Hepatocyte (in vitro differentiated cells): ENCODE data around the gene APC2. TPM values are rescaled to one million over a fixed set of nuclear protein-coding genes. Genes with fewer than 3 reads are reported as not detected.
A peak's percentile ranks its signal among the peaks of the same experiment; 100 is the strongest.

ENCODE experiments used
- DNase-seq: peaks from one replicate; pipeline ENCODE4 v3.0.0-alpha.2; 2016; ENCODE audit warnings: low spot score
- H2AFZ ChIP-seq: fragments of 200-600 bp; sonication (generic); 2 replicates; pipeline ENCODE4 v1.6.0; 2016; ENCODE audit warnings: antibody characterized with exemption, mild to moderate bottlenecking
- H3K27ac ChIP-seq: fragments of 200-600 bp; sonication (generic); 2 replicates; pipeline ENCODE4 v1.5.1; 2016; ENCODE audit warnings: mild to moderate bottlenecking
- H3K27me3 ChIP-seq: fragments of 200-600 bp; sonication (generic); 2 replicates; pipeline ENCODE4 v1.6.1; 2016
- H3K36me3 ChIP-seq: fragments of 200-600 bp; sonication (generic); replicated peaks from 2 replicates; pipeline ENCODE4 v1.5.1; 2016; ENCODE audit warnings: low read depth; ENCODE audit not compliant: insufficient read depth
- H3K4me1 ChIP-seq: fragments of 200-600 bp; sonication (generic); 2 replicates; pipeline ENCODE4 v1.5.1; 2016; ENCODE audit warnings: mild to moderate bottlenecking, moderate library complexity; ENCODE audit not compliant: insufficient read depth
- H3K4me2 ChIP-seq: fragments of 200-600 bp; sonication (generic); 2 replicates; pipeline ENCODE4 v1.6.0; 2016
- H3K4me3 ChIP-seq: fragments of 200-600 bp; sonication (generic); 2 replicates; pipeline ENCODE4 v1.5.1; 2016; ENCODE audit warnings: mild to moderate bottlenecking
- H3K79me2 ChIP-seq: fragments of 200-600 bp; sonication (generic); 2 replicates; pipeline ENCODE4 v1.6.0; 2017; ENCODE audit warnings: mild to moderate bottlenecking
- H3K9me2 ChIP-seq: fragments of 200-600 bp; sonication (generic); replicated peaks from 2 replicates; pipeline ENCODE4 v1.6.0; 2017; ENCODE audit warnings: mild to moderate bottlenecking; ENCODE audit not compliant: insufficient read depth
- H3K9me3 ChIP-seq: fragments of 200-600 bp; sonication (generic); 2 replicates; pipeline ENCODE4 v1.5.1; 2016; ENCODE audit warnings: low read depth, mild to moderate bottlenecking
- H4K20me1 ChIP-seq: fragments of 200-600 bp; sonication (generic); 2 replicates; pipeline ENCODE4 v1.6.0; 2016; ENCODE audit warnings: mild to moderate bottlenecking; ENCODE audit not compliant: insufficient read depth, poor library complexity, severe bottlenecking
- EZH2 ChIP-seq: fragments of 200-600 bp; sonication (generic); IDR thresholded peaks from 2 replicates; pipeline ENCODE4 v1.6.1; 2016; ENCODE audit warnings: antibody characterized with exemption, mild to moderate bottlenecking, borderline replicate concordance
- EZH2phosphoT487 ChIP-seq: fragments of 200-600 bp; sonication (generic); IDR thresholded peaks from one replicate; pipeline ENCODE4 v1.6.1; 2018; ENCODE audit warnings: antibody characterized with exemption, mild to moderate bottlenecking, low read depth, moderate library complexity; ENCODE audit not compliant: unreplicated experiment, severe bottlenecking
- WGBS: methylation state at CpG from one replicate; pipeline ENCODE4 v1.1.6; 2016; ENCODE audit warnings: low lambda C conversion rate; ENCODE audit errors: missing lambda C conversion rate; 5-methylcytosine and 5-hydroxymethylcytosine counted together
- polyA plus RNA-seq: library from polyadenylated mRNA; unstranded; fragments of >200 nt; fragmentation: Nextera tagmentation; extraction: Ambion mirVana; gene quantifications from 2 replicates; pipeline ENCODE4 v1.2.1, GENCODE V29; 2016
- total RNA-seq: library from RNA; depleted of rRNA; stranded (reverse); fragments of >200 nt; gene quantifications from 2 replicates; pipeline ENCODE4 v1.2.3, GENCODE V29; 2014
- TF ChIP-seq, protein P1 (sequence below): fragments of 200-600 bp; sonication (generic); IDR thresholded peaks from 2 replicates; pipeline ENCODE4 v1.5.1; 2016; ENCODE audit warnings: antibody characterized with exemption, mild to moderate bottlenecking; ENCODE audit not compliant: poor library complexity

The APC2 gene
- total and polyA plus RNA-seq, 2 experiments from 2014 or later: 0.36 to 1.2 TPM

DNA sequence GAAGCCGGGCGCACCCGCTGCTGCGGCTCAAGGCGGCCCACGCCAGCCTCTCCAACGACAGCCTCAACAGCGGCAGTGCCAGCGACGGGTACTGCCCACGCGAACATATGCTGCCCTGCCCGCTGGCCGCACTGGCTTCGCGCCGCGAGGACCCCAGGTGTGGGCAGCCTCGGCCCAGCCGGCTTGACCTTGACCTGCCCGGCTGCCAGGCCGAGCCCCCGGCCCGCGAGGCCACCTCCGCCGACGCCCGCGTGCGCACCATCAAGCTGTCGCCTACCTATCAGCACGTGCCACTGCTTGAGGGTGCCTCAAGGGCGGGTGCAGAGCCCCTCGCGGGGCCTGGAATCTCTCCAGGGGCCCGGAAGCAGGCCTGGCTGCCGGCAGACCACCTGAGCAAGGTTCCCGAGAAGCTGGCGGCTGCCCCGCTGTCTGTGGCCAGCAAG lies 16.1 kb downstream of the APC2 start:
- DNase-seq: no peak
- H4K20me1 ChIP-seq: peaks cover 57% of the 10 kb centered on the region
- 40% methylated on average over 39 of the region's 41 CpGs for WGBS
- peak overlapping the region; percentile 73 for H3K4me2 ChIP-seq
- TF ChIP-seq EZH2phosphoT487 (no peak), EZH2 (no peak)
- TF ChIP-seq, protein P1, sequence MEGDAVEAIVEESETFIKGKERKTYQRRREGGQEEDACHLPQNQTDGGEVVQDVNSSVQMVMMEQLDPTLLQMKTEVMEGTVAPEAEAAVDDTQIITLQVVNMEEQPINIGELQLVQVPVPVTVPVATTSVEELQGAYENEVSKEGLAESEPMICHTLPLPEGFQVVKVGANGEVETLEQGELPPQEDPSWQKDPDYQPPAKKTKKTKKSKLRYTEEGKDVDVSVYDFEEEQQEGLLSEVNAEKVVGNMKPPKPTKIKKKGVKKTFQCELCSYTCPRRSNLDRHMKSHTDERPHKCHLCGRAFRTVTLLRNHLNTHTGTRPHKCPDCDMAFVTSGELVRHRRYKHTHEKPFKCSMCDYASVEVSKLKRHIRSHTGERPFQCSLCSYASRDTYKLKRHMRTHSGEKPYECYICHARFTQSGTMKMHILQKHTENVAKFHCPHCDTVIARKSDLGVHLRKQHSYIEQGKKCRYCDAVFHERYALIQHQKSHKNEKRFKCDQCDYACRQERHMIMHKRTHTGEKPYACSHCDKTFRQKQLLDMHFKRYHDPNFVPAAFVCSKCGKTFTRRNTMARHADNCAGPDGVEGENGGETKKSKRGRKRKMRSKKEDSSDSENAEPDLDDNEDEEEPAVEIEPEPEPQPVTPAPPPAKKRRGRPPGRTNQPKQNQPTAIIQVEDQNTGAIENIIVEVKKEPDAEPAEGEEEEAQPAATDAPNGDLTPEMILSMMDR: no peak
- peaks cover 53% of the 10 kb centered on the region for H3K27me3 ChIP-seq
- H3K27ac ChIP-seq: no peak overlapping the region
- H2AFZ ChIP-seq: no peak overlapping the region
- H3K79me2 ChIP-seq: no peaks in the 10 kb centered on the region
- H3K36me3 ChIP-seq: no peaks in the 10 kb centered on the region
- H3K9me2 ChIP-seq: no peaks in the 10 kb centered on the region
- H3K9me3 ChIP-seq: no peaks in the 10 kb centered on the region
- peaks cover 38% of the 10 kb centered on the region for H3K4me1 ChIP-seq
- H3K4me3 ChIP-seq: no peak overlapping the region

DNA sequence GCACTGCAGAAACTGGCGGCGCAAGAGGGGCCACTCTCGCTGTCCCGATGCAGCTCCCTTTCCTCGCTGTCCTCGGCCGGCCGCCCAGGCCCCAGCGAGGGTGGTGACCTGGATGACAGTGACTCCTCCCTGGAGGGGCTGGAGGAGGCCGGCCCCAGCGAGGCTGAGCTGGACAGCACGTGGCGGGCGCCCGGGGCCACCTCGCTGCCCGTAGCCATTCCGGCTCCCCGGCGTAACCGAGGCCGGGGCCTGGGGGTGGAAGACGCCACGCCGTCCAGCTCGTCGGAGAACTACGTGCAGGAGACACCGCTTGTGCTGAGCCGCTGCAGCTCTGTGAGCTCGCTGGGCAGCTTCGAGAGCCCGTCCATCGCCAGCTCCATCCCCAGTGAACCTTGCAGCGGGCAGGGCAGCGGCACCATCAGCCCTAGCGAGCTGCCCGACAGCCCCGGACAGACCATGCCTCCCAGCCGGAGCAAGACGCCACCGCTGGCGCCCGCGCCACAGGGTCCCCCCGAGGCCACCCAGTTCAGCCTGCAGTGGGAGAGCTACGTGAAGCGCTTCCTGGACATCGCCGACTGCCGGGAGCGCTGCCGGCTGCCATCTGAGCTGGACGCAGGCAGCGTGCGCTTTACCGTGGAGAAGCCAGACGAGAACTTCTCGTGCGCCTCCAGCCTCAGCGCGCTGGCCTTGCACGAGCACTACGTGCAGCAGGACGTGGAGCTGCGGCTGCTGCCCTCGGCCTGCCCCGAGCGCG lies 16.7 kb downstream of the APC2 start:
- H3K27ac ChIP-seq: no peak overlapping the region
- TF ChIP-seq, protein P1: no peak
- peak; percentile 28 for TF ChIP-seq EZH2phosphoT487
- TF ChIP-seq EZH2: peak; percentile 93
- no peak overlapping the region for H3K4me3 ChIP-seq
- H3K9me3 ChIP-seq: no peaks in the 10 kb centered on the region
- WGBS: 21% methylated on average over 68 of the region's 70 CpGs
- no peaks in the 10 kb centered on the region for H3K79me2 ChIP-seq
- H3K36me3 ChIP-seq: no peaks in the 10 kb centered on the region
- no peak overlapping the region for H2AFZ ChIP-seq
- no peaks in the 10 kb centered on the region for H3K9me2 ChIP-seq
- peaks cover 63% of the 10 kb centered on the region for H4K20me1 ChIP-seq
- H3K4me1 ChIP-seq: peaks cover 42% of the 10 kb centered on the region
- no peak for DNase-seq
- peak overlapping the region; percentile 66 for H3K4me2 ChIP-seq
- H3K27me3 ChIP-seq: peaks cover 59% of the 10 kb centered on the region

DNA sequence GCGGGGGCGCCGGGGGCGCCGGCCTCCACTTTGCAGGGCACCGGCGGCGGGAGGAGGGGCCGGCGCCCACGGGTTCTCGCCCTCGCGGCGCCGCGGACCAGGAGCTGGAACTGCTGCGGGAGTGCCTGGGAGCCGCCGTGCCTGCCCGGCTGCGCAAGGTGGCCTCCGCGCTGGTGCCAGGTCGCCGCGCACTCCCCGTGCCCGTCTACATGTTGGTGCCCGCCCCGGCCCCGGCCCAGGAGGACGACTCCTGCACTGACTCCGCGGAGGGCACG lies 17.2 kb downstream of the APC2 start:
- DNase-seq: no peak
- Histone ChIP-seq H2AFZ (no peak overlapping the region), H3K4me3 (no peak overlapping the region), H3K79me2 (no peaks in the 10 kb centered on the region), H3K36me3 (no peaks in the 10 kb centered on the region), H3K4me2 (peak overlapping the region; percentile 66), H3K27ac (no peak overlapping the region), H3K9me3 (no peaks in the 10 kb centered on the region), H4K20me1 (peaks cover 68% of the 10 kb centered on the region), H3K9me2 (no peaks in the 10 kb centered on the region), H3K4me1 (peaks cover 42% of the 10 kb centered on the region), H3K27me3 (peaks cover 65% of the 10 kb centered on the region)
- 10% methylated on average over 22 of the region's 36 CpGs for WGBS
- TF ChIP-seq EZH2 (no peak), EZH2phosphoT487 (peak; percentile 42)
- TF ChIP-seq, protein P1: no peak
